ENCODE data around the gene PES1.

DNA sequence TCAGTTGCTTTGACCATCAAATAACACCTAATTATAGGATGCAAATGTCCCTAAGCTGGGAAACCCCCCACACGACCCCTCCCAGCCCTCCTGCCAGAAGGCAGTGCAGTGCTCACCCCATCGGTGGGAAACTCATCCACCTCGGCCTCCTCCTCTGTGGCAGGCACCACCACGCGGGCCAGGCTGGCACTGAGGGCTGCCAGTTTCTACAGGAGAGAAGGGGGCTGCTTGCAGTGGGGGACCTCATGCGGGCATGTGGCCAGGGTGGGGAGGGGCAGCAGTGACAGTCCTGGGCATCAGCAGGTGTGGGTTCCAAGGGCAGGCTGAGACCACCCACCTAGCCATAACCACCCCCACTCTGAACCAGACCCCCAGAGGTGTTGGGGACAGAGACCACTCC lies 10.8 kb downstream of the PES1 start:
- TF ChIP-seq POLR2AphosphoS5 (IDR thresholded peaks at IDR 0.05) (no peak), CTCF (IDR thresholded peaks at IDR 0.05) (no peak), EP300 (IDR thresholded peaks at IDR 0.05) (no peak), POLR2A (IDR thresholded peaks at IDR 0.05; ENCODE audit: low read depth) (no peak)

Data from esophagus muscularis mucosa (tissue), 4 donors.